ENCODE results near the gene SPEM1.
"Not testable (repeated sequence)": the region's sequence is repeated elsewhere in the genome, so short reads cannot be mapped to it uniquely, and the experiment has no call there.

- TF ChIP-seq CTCF (optimal IDR thresholded peaks at IDR 0.05 in 1 of 3, IDR thresholded peaks at IDR 0.05 in 1 of 3, conservative IDR thresholded peaks at IDR 0.05 in 1 of 3; ENCODE audit: extremely low read depth in 1 of 3, insufficient read depth in 2 of 3, low read length in 3 of 3); EZH2 (IDR thresholded peaks at IDR 0.05; ENCODE audit: low read length): not testable (repeated sequence)
These were observed 49.7 kb downstream of the SPEM1 start for GRCh38 chr17:7469843-7470242.

Data from keratinocyte (primary cell).